ENCODE data around the gene CCR1.

- no peak for TF ChIP-seq CTCF (IDR thresholded peaks at IDR 0.05)
- TF ChIP-seq POLR2A (IDR thresholded peaks at IDR 0.05): no peak
These were observed 34.0 kb upstream of the CCR1 start, which contains the start of gene CCR3 for GRCh38 chr3:46242120-46242519.
